Liver (tissue), 9 donors: ENCODE data around the gene UGT1A9. TPM values are rescaled to one million over a fixed set of nuclear protein-coding genes. Genes with fewer than 3 reads are reported as not detected.

Experiments used
- DNase-seq: peaks from one replicate; pipeline ENCODE4 v3.0.0-alpha.2; 2017; ENCODE audit warnings: low spot score
- H3K27ac ChIP-seq, 2 donors: one replicate each; pipeline ENCODE4 v1.7.0; 2013; ENCODE audit warnings: inconsistent platforms in 2 of 2, low read length in 2 of 2, control low read depth in 1 of 2, low read depth in 1 of 2, mild to moderate bottlenecking in 1 of 2
- H3K27me3 ChIP-seq, 4 donors: one replicate each; pipeline versions ENCODE4 v1.6.1 to v1.7.0; 2013; ENCODE audit warnings: low read length in 3 of 4, inconsistent platforms in 1 of 4, mild to moderate bottlenecking in 1 of 4, moderate library complexity in 1 of 4; ENCODE audit not compliant: control insufficient read depth in 4 of 4, insufficient read depth in 4 of 4
- H3K36me3 ChIP-seq, 4 donors: one replicate each; pipeline versions ENCODE4 v1.6.1 to v1.7.0; 2013; ENCODE audit warnings: low read length in 3 of 4, mild to moderate bottlenecking in 3 of 4, low read depth in 1 of 4, moderate library complexity in 1 of 4; ENCODE audit not compliant: control insufficient read depth in 4 of 4, insufficient read depth in 3 of 4
- H3K4me1 ChIP-seq, 4 donors: one replicate each; pipeline versions ENCODE4 v1.6.1 to v1.7.0; 2013; ENCODE audit warnings: low read length in 3 of 4, mild to moderate bottlenecking in 3 of 4, moderate library complexity in 1 of 4; ENCODE audit not compliant: control insufficient read depth in 4 of 4, insufficient read depth in 4 of 4
- H3K4me3 ChIP-seq, 3 donors: one replicate each; pipeline versions ENCODE4 v1.6.1 to v1.7.0; 2013; ENCODE audit warnings: low read length in 3 of 3, control low read depth in 1 of 3, low read depth in 1 of 3, mild to moderate bottlenecking in 1 of 3
- H3K9ac ChIP-seq, 2 donors: one replicate each; pipeline ENCODE4 v1.7.0; 2013; ENCODE audit warnings: low read length in 2 of 2, mild to moderate bottlenecking in 2 of 2, moderate library complexity in 2 of 2, control low read depth in 1 of 2, low read depth in 1 of 2
- H3K9me3 ChIP-seq, 4 donors: one replicate each; pipeline versions ENCODE4 v1.6.1 to v1.7.0; 2013; ENCODE audit warnings: low read length in 3 of 4; ENCODE audit not compliant: control insufficient read depth in 4 of 4
- ATF3 ChIP-seq: IDR thresholded peaks from 2 replicates; pipeline ENCODE4 v1.6.1; 2016; ENCODE audit warnings: antibody characterized with exemption
- CTCF ChIP-seq: fragments of 150-350 bp; IDR thresholded peaks from 2 replicates; pipeline ENCODE4 v1.5.1; 2017; ENCODE audit warnings: improper control_type of control experiment, low read depth, low read length; ENCODE audit not compliant: missing input control
- EGR1 ChIP-seq, 2 donors: IDR thresholded peaks; 2 replicates each; pipeline ENCODE4 v1.6.1; 2016 to 2018; ENCODE audit warnings: antibody characterized with exemption in 2 of 2, low read depth in 2 of 2
- FOXA1 ChIP-seq: IDR thresholded peaks from 2 replicates; pipeline ENCODE4 v1.6.1; 2016; ENCODE audit warnings: antibody characterized with exemption
- FOXA2 ChIP-seq: IDR thresholded peaks from 2 replicates; pipeline ENCODE4 v1.6.1; 2016; ENCODE audit warnings: antibody characterized with exemption
- GABPA ChIP-seq, 2 donors: IDR thresholded peaks in 1 of 2; conservative IDR thresholded peaks in 1 of 2; 2 replicates each; pipeline ENCODE4 v1.6.1; 2016; ENCODE audit warnings: antibody characterized with exemption in 2 of 2, mild to moderate bottlenecking in 1 of 2, moderate library complexity in 1 of 2
- HNF4A ChIP-seq, 2 donors: conservative IDR thresholded peaks; 2 replicates each; pipeline ENCODE4 v1.6.1; 2016; ENCODE audit warnings: antibody characterized with exemption in 2 of 2, mild to moderate bottlenecking in 2 of 2
- HNF4G ChIP-seq: IDR thresholded peaks from 2 replicates; pipeline ENCODE4 v1.6.1; 2016; ENCODE audit warnings: antibody characterized with exemption
- JUND ChIP-seq, 2 donors: IDR thresholded peaks; 2 replicates each; pipeline ENCODE4 v1.6.1; 2016; ENCODE audit warnings: antibody characterized with exemption in 2 of 2
- MAX ChIP-seq: IDR thresholded peaks from 2 replicates; pipeline ENCODE4 v1.6.1; 2016; ENCODE audit warnings: antibody characterized with exemption
- NR2F2 ChIP-seq: IDR thresholded peaks from 2 replicates; pipeline ENCODE4 v1.6.1; 2016; ENCODE audit warnings: antibody characterized with exemption
- RAD21 ChIP-seq, 2 donors: IDR thresholded peaks; 2 replicates each; pipeline ENCODE4 v1.6.1; 2016; ENCODE audit warnings: antibody characterized with exemption in 2 of 2, mild to moderate bottlenecking in 2 of 2
- REST ChIP-seq: IDR thresholded peaks from 2 replicates; pipeline ENCODE4 v1.6.1; 2016; ENCODE audit warnings: antibody characterized with exemption, mild to moderate bottlenecking
- RXRA ChIP-seq, 2 donors: IDR thresholded peaks; 2 replicates each; pipeline ENCODE4 v1.6.1; 2017 to 2018; ENCODE audit warnings: antibody characterized with exemption in 2 of 2, mild to moderate bottlenecking in 1 of 2
- SP1 ChIP-seq: IDR thresholded peaks from 2 replicates; pipeline ENCODE4 v1.6.1; 2018; ENCODE audit warnings: antibody characterized with exemption, mild to moderate bottlenecking
- TAF1 ChIP-seq: conservative IDR thresholded peaks from 2 replicates; pipeline ENCODE4 v1.6.1; 2016; ENCODE audit warnings: antibody characterized with exemption, mild to moderate bottlenecking
- YY1 ChIP-seq: IDR thresholded peaks from 2 replicates; pipeline ENCODE4 v1.6.1; 2016; ENCODE audit warnings: antibody characterized with exemption, mild to moderate bottlenecking
- WGBS: extraction: QIAGEN DNeasy Blood & Tissue Kit; methylation state at CpG from one replicate; pipeline ENCODE4 v1.1.7; 2013; 5-methylcytosine and 5-hydroxymethylcytosine counted together
- polyA plus RNA-seq, 2 donors: library from polyadenylated mRNA; stranded (reverse) in 1 of 2; unstranded in 1 of 2; fragments of 200-250 nt in 1 of 2; fragments of >200 nt in 1 of 2; fragmentation: Nextera tagmentation in 1 of 2; extraction: Ambion mirVana in 1 of 2; gene quantifications; one replicate each; pipeline versions ENCODE4 v1.2.1 to v1.2.3, GENCODE V29; 2013 to 2015
- total RNA-seq, 2 donors: library from RNA; depleted of rRNA; stranded (reverse); fragments of >200 nt; gene quantifications; one replicate each; pipeline ENCODE4 v1.2.3, GENCODE V29; 2014
- TF ChIP-seq, protein P1 (sequence below): IDR thresholded peaks from 2 replicates; pipeline ENCODE4 v1.6.1; 2016; ENCODE audit warnings: antibody characterized with exemption
- donor health status: healthy.
- donor health status: healthy.
- donor health status: healthy.
- donor health status: healthy.
- donor health status: healthy.

UGT1A9 gene
- total and polyA plus RNA-seq, 4 donors, result 14.3 to 62.3 (median 23.8) TPM; not detected in 1

DNA sequence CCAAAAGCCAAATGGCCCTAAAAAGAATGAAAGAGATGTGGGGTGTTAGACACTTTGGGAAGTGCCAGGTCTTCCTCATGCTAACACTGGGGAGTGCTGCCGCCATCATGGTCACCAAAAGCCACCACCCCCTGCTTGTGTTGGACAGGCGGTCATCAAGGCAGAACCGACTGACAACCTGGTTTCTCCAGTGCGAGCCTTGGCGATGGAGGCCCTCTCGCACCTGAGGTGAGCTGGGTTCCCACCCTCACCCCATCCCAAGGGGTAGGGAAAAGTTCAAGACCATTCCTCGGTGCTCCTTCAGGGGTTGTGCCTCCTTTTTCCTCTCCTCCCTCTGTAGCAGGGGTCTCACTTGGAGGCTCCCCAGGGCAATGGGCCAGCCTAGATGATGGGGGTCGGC, 140.0 kb downstream of the UGT1A9 start:
- no peaks in the 10 kb centered on the region for H3K4me1 ChIP-seq
- no peak for TF ChIP-seq FOXA1
- TF ChIP-seq REST, result no peak
- TF ChIP-seq GABPA (IDR thresholded peaks at IDR 0.05 in 1 of 2, conservative IDR thresholded peaks at IDR 0.05 in 1 of 2), result no peak
- no peak for TF ChIP-seq TAF1
- no peak for TF ChIP-seq NR2F2
- TF ChIP-seq JUND (IDR thresholded peaks at IDR 0.05), result no peak
- no peak for TF ChIP-seq YY1
- TF ChIP-seq ATF3, result no peak
- TF ChIP-seq, protein P1, sequence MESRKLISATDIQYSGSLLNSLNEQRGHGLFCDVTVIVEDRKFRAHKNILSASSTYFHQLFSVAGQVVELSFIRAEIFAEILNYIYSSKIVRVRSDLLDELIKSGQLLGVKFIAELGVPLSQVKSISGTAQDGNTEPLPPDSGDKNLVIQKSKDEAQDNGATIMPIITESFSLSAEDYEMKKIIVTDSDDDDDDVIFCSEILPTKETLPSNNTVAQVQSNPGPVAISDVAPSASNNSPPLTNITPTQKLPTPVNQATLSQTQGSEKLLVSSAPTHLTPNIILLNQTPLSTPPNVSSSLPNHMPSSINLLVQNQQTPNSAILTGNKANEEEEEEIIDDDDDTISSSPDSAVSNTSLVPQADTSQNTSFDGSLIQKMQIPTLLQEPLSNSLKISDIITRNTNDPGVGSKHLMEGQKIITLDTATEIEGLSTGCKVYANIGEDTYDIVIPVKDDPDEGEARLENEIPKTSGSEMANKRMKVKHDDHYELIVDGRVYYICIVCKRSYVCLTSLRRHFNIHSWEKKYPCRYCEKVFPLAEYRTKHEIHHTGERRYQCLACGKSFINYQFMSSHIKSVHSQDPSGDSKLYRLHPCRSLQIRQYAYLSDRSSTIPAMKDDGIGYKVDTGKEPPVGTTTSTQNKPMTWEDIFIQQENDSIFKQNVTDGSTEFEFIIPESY, result no peak
- TF ChIP-seq MAX, result no peak
- no peak for TF ChIP-seq RAD21 (IDR thresholded peaks at IDR 0.05)
- TF ChIP-seq FOXA2, result no peak
- no peak for TF ChIP-seq RXRA (IDR thresholded peaks at IDR 0.05)
- TF ChIP-seq EGR1 (IDR thresholded peaks at IDR 0.05; ENCODE audit: low read depth in 2 of 2), result no peak
- TF ChIP-seq HNF4G, result no peak
- TF ChIP-seq HNF4A (conservative IDR thresholded peaks at IDR 0.05), result no peak
- TF ChIP-seq SP1, result no peak
- no peak overlapping the region for H3K4me3 ChIP-seq
- no peak overlapping the region for H3K27ac ChIP-seq
- H3K27me3 ChIP-seq, result no peaks in the 10 kb centered on the region
- no peak overlapping the region for H3K9ac ChIP-seq
- H3K9me3 ChIP-seq, result no peaks in the 10 kb centered on the region
- no peaks in the 10 kb centered on the region for H3K36me3 ChIP-seq
- no peak for DNase-seq
- 91% methylated on average over 8 of the region's 8 CpGs for WGBS

GRCh38 chr2:233813236-233814055, 141.7 kb downstream of the UGT1A9 start:
- Histone ChIP-seq H3K36me3 (no peaks in the 10 kb centered on the region), H3K4me3 (no peak overlapping the region), H3K9ac (no peak overlapping the region), H3K27me3 (no peaks in the 10 kb centered on the region), H3K27ac (no peak overlapping the region), H3K4me1 (peaks cover 0 to 5% (median 0%) of the 10 kb centered on the region in 4 donors), H3K9me3 (no peaks in the 10 kb centered on the region)
- DNase-seq, result no peak
- WGBS, result 92% methylated on average over 3 of the region's 3 CpGs
- TF ChIP-seq HNF4G (no peak), EGR1 (IDR thresholded peaks at IDR 0.05; ENCODE audit: low read depth in 2 of 2) (no peak), YY1 (no peak), CTCF (no peak), NR2F2 (no peak), FOXA1 (no peak), HNF4A (conservative IDR thresholded peaks at IDR 0.05) (no peak), MAX (no peak), ATF3 (no peak), GABPA (IDR thresholded peaks at IDR 0.05 in 1 of 2, conservative IDR thresholded peaks at IDR 0.05 in 1 of 2) (no peak), TAF1 (no peak), RAD21 (IDR thresholded peaks at IDR 0.05) (no peak), JUND (IDR thresholded peaks at IDR 0.05) (no peak), SP1 (no peak), FOXA2 (no peak)
- TF ChIP-seq, protein P1, result no peak
